Measurements from ENCODE around the gene OR1J4.
A peak's percentile ranks its signal among the peaks of the same experiment; 100 is the strongest.
"Not testable (repeated sequence)": the region's sequence is repeated elsewhere in the genome, so short reads cannot be mapped to it uniquely, and the experiment has no call there.

Gene OR1J4, protein sequence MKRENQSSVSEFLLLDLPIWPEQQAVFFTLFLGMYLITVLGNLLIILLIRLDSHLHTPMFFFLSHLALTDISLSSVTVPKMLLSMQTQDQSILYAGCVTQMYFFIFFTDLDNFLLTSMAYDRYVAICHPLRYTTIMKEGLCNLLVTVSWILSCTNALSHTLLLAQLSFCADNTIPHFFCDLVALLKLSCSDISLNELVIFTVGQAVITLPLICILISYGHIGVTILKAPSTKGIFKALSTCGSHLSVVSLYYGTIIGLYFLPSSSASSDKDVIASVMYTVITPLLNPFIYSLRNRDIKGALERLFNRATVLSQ

DNA sequence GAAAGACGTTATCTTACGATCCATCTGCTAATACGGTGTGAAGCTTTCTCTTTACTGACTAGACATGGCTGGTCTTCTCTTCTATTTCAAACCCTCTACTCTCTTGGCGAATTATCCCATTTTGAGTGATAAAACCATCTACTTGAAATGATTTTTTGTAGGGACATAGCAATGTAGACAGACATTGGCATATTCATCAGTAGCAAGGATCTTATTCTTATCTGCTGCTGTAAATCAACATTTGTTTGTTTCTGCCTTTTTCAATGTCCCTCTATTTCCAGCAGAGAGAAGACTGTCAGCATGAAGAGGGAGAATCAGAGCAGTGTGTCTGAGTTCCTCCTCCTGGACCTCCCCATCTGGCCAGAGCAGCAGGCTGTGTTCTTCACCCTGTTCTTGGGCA, at the start of gene OR1J4:
OR1J4 (plus strand) TSS at position 301 of the 400 bp plus-strand sequence; CDS start at position 301, 0 bp downstream.
- no peak for DNase-seq

DNA sequence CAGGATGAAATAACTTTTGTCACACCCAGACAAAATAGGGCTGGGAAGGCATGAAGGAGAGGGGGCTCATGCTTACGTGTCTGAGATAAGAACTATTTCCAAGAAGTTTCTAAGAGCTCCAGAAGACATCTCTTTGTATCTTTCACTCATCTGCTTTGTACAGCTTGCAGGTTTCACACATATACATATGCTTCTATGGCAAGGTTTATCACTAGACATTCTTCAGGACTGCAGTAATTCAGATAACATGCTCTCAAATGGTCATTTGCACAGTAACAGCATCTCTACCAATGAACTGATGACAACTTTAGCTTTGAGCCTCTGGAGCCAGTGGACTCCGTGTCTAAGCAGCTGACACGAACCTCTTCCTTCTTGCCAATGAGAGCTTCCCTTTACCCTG, 44.4 kb upstream of the OR1J4 start:
- no peak for DNase-seq

DNA sequence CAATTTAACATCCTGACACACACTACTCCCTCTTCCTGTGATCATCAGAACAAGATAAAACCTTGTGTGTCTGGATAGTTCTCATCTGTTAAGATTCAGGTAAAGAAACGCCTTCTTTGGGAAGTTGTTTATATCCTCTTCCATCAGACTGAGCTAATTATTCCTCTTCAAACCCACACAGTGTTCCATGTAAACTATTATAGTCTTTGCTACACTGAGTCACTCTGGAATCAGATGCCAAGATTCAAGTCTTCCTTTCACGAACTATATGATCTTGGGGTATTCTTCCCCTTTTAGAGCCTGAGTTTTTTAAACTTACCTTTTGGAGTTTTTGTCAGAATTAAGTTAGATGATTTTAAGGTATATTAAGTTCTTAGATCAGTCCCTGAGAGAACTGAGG, 43.2 kb upstream of the OR1J4 start:
- DNase-seq = no peak

DNA sequence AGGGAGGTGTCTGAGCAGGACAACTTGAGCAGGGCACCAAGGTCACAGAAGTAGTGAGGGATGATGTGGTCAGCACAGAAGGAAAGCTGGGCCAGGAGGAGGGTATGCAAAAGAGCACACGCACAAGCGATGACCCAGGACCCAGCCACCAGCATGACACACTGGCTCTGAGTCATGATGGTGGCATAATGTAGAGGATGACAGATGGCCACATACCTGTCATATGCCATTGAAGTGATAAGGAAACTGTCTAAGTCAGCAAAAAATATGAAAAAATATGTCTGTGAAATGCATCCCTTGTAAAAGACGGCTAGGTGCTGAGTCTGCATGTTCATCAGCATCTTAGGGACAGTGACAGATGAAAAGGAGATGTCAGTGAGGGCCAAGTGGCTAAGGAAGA, 41.6 kb upstream of the OR1J4 start:
- no peak for DNase-seq

DNA sequence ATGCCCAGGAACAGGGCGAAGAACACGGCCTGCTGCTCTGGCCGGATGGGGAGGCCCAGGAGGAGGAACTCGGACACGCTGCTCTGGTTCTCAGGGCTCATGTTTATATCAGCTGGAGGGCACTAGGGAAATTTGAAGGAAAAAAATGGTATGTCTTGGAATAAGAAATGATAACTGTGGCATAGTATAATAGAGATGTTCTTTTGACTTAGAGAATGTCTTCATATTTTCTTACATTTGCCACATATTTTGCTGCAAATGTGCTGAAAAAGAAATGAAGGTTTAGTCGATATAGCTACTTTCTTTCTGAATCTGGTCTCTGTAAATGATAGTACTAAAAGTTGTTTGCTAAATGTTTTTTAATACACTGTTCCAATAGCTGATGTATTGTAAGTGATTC, 41.1 kb upstream of the OR1J4 start, which contains the start of gene OR1J1:
OR1J1 (minus strand) TSS at position 101 of the 400 bp plus-strand sequence; CDS start at position 101, 0 bp downstream.
- DNase-seq = no peak

DNA sequence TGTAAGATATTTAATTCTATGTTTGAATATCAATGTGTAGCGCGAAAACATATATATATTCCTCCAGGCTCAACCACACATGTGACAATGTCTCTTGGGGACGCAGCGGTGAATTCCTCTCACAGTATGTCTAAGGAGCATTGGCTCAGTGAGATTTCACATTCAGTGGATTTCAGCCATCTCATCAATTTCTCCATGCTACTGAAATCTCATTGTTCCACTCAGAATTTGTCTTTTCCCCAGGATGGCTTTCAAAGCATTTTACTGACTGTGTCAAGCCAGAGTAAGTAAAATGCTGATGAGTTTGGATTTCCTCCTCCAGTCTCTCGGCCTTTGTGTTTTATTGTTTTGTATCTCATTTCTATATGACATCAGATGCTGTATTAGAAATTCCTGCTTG, 39.9 kb upstream of the OR1J4 start:
- no peak for DNase-seq

DNA sequence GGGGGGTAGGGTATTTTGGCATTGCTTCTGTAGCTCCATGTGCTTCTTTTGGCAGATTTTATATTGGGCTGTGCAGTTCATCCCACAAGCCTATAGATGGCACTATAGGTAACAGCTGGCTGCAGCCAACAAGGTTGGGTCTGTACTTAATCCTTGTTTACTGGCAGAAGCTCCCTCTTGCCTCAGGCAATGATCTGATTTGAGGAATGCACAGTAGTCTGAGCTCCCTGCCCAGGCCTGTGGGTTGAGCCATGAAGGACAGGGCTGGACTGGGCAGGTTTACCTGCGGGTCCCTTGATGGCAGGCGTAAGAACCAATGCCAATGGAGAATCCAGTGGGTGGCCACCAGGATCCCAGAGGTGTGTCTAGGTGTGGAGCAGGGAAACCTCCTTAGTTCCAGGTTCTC, 20.1 kb upstream of the OR1J4 start:
- DNase-seq = peak; percentile 14

DNA sequence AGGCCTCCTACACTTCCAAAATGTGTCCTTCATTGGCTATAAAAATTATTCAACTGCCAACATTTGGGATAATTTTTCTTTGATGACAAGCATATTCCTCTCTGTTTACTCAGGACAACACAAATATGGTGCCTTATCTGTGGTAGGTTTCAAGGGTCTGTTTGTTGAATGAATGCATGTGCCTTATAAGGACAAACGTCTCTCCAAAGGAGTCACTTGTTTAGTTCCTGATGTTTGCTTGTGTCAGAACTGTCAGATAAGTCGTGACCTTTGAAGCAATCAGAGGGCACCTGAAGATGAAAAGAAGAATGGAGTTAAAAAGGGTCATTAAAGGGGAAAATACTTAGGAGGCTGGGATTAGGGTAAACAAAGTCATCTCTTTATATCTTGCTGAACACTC, 12.0 kb upstream of the OR1J4 start:
- DNase-seq = no peak

DNA sequence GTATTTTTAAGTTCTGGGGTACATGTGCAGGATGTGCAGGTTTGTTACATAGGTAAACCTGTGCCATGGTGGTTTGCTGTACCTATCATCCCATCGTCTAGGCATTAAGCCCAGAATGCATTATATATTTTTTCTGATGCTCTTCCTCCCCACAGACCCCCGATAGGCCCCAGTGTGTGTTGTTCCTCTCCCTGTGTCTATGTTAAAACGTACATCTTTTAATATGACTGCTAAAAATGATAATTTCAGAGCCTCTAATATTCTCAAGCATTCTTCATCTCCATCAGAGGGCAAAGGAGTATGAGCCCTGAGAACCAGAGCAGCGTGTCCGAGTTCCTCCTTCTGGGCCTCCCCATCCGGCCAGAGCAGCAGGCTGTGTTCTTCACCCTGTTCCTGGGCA, 8.4 kb upstream of the OR1J4 start, which contains the start of gene OR1J2:
OR1J2 (plus strand) TSS at position 301 of the 400 bp plus-strand sequence; CDS start at position 301, 0 bp downstream.
- DNase-seq = no peak

DNA sequence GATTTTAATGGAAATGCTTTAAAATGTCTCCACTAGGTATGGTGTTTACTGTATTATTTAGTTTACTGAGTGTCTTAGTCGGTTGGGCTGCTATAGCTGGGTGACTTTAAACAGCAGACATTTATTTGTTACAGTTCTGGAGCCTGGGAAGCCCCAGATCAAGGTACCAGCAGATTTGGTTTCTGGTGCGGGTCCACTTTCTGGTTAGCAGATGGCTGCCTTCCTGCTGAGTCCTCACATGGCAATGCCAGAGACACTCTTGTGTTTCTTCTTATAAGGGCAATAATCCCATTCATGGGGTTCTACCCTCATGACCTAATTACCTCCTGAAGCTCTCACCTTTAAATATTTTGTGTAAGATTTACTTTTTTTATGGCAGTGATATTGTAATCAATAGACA, 715 bp upstream of the OR1J4 start:
- DNase-seq = no peak

DNA sequence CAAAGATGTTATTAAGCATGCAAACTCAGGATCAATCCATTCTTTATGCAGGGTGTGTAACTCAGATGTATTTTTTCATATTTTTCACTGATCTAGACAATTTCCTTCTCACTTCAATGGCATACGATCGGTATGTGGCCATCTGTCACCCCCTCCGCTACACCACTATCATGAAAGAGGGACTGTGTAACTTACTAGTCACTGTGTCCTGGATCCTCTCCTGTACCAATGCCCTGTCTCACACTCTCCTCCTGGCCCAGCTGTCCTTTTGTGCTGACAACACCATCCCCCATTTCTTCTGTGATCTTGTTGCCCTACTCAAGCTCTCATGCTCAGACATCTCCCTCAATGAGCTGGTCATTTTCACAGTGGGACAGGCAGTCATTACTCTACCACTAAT, 435 bp downstream of the OR1J4 start:
- no peak for DNase-seq

DNA sequence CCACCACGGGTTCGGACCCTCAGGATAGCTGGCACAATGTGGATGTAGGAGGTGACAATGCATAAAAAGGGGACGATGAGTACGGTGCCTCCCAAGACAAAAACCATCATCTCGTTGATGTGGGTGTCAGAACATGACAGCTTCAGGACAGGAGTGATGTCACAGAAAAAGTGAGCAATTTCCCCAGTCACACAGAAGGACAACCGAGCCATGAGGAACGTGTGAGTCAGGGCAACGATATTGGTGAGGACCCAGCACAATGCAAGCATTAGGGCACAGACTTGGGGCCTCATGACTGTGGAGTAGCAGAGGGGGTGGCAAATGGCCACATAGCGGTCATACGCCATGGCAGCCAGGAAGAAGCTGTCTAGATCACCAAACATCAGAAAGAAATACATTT, 7.7 kb downstream of the OR1J4 start:
- DNase-seq = no peak

DNA sequence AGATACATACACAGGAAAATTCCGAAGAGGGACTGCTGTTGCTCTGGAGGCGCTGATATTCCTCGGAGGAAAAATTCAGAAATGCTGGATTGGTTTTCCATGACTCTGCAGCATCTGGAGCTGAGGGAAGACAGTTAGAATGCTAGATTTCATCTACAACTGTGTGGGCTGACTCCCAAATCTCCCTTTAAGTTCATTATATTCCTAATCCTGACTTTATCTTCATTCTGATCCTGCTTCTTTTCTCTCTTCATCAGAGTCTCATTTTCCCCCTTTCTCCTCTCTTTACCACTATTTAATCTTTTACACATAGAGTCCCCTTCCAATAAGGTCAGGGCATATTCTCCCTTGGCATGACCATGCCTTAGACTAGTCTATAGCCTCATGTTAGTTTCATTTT, 8.3 kb downstream of the OR1J4 start, which contains the start of gene OR1N1:
OR1N1 (minus strand) TSS at position 101 of the 400 bp plus-strand sequence; CDS start at position 101, 0 bp downstream.
- DNase-seq = no peak

DNA sequence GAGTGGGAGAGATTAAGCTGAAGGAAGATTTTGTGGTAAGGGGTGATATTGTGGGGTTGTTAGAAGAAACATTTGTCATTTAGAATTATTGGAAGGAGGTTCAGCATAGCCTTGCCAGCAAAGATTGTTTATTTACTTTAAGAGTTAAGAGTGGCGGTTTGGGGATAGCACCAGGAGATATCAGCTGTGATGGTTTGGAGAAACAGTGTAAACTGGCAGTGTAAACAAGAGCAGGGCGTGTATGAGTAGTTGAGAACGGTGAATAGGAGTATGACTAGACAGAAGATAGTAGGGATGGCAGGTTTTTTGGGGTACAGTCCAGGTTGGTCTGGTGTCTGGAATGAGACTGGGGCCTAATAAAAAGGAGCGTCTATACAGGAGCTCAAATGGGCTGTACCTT, 12.2 kb downstream of the OR1J4 start:
- not testable (repeated sequence) for DNase-seq

DNA sequence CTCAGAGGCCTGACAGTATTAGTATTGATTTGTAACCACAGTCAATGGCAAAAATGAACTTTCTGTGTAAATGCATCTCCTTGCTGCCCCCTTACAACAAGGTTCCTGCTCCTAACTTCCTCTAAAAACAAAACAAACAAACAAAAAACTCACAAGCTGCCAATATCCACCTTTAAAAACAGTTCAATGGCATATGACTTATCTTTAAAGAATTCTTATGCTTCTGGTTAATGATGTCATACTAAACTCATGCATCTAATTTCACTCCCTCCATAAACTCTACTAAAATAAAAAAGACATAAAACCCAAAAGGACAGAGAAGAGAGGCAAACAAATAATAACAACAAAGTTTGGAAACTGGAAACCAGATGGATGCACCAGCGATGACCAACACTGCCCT, 17.2 kb downstream of the OR1J4 start:
- no peak for DNase-seq

DNA sequence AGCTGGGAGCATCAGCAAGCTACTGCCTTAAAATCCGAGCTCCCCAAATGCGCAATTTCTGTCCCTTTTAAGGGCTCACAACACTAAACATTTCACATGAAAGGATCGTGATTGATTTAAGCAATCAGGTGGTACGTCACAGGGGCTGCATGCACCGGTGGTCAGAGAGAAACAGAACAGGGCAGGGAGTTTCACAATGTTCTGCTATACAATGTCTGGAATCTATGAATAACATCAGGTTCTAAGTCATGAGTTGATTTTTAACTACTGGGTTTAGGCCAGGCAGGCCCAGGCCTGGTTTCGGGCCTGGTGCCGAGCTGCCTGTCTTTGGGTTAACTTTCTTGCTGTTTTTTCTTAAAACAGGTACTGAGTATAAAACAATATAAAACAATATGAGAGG, 18.1 kb downstream of the OR1J4 start:
- not testable (repeated sequence) for DNase-seq

DNA sequence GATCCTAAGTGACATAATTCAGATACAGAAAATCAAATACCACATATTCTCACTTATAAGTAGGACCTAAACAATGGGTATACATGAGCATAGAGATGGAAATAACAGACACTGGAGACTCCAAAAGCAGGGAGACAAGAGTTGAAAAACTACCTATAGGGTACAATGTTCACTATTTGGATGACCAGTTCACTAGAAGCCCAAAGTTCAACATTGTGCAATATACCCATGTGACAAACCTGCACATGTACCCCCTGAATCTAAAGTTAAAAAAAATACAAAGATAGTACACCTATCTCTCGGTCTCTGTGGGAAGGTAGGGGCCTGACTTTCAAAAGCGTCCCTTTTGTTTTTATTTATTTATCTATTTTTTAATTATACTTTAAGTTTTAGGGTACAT, 19.8 kb downstream of the OR1J4 start:
- no peak for DNase-seq

DNA sequence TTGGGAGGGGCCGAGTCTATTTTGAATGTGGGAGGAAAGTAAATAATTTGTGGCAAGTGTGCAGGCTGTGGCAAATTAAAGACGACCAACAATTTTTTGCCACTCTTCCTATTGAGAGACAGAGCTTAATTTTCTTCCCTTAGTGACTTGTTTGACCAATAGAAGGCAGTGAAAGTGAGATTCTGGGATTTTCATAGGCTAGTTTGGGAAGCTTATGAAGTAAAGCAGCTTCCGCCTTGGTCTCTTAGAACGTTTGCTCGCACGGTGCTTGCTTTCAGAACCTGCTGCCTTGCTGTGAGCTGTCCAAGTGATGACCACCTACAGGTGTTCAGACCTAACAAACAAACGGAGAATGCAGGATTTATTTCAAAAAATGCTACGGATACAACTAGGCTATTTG, 27.3 kb downstream of the OR1J4 start:
- DNase-seq = no peak

DNA sequence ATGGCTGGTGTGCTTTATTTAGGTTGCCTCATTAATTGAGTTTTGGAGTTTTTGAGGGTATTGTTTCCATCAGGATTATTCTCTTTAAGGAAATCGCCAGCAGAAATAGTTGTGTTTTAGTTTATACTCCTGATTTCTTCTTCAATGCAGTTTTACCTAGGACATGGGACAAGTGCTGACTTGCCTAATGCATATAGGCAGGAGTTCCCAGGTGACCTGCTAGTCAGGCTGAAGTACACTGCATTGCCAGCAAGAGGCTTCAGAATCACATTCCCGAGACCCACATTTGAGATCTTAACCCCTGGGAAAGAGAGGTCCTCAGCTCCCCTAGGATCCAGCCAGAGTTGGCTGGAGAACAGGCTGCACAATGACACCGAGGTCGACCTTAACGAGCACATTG, 32.4 kb downstream of the OR1J4 start:
- peak; percentile 58 for DNase-seq

DNA sequence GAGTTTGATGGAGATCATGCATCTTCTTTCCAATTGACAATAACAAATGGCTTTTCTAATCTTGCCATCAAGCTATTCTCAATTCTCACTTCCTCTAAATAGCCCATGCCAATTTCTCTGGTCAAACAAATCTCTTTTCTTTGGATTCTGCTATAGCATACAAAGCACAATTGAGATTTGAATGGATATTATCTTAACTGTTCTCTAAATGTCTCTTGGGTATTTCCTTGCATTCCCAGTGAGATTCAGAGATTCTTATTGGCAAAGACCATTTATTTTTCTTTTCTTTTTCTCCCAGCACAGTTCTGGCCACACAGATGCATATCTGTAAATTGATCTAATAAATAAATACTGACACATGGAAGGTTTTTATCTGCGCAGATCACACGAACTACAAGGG, 33.9 kb downstream of the OR1J4 start, which contains the start of gene OR1N2:
OR1N2 (plus strand) TSS at position 301 of the 400 bp plus-strand sequence. CDS start 100 bp downstream, outside the sequence.
- DNase-seq = no peak

DNA sequence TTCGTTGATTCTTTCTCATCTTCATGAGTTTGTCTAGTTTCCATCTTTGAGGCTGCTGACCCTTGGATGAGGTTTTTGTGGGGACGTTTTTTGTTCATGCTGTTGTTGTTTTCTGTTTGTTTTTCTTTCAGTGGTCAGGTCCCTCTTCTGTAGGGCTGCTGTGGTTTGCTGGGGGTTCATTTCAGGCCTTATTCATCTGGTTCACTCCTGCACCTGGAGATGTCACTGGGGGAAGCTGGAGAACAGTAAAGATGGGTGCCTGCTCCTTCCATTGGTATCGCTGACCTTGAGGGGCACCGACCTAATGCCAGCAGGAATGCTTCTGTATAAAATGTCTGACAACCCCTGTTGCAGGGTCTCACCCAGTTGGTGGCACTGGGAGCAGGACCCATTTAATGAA, 42.5 kb downstream of the OR1J4 start:
- no peak for DNase-seq

DNA sequence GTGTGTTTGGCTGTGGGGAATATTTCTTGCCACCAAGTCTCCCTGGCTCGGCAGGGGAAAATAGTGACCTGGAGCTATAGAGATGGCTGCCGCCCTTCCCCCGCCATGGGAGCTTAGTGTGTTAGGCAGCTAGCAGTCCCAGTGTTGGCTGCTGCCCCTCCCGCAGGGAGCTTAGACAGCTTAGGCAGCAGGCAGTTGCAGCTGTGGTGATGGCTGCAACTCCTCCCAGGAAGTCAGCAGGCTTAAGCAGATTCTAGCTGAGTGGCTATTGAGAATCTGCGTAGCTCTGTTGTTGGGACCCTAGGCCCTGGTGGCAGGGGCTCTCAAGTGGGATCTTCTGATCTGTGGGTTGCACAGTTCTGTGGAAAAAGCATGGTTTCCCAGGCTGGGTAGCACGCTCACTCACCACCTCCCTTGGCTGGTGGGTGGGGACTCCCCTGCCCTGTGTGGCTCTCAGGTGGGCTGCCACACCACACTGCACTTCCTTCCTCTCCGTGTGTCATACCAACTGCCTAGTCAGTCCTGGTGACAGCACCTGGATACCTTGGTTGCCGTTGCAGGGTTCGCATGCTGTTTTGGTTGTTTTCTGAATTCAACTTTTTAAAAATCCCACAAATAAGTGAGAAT, 43.3 kb downstream of the OR1J4 start:
- no peak for DNase-seq

DNA sequence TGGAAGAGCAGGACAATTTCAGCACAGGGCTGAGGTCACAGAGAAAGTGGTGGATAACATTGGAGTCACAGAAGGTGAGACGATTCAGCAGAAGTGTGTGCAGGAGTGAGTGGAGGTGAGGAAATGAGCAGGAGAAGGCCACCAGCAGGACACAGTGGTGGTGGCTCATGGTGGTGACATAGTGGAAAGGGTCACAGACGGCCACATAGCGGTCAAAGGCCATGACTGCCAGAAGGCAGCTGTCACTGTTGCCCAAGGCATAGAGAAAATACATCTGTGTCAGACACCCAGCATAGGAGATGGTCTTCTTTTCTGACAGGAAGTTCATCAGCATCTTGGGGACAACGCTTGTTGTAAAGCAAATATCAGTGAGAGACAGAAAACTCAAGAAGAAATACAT, 49.0 kb downstream of the OR1J4 start:
- no peak for DNase-seq

All from NCI-H1105 treated with DMSO at 0.1 percent for 48 hours (cell line).